K562 (cell line): ENCODE measurements around the gene LRRC57.

Source experiments
- CBX5 ChIP-seq: IDR thresholded peaks from 2 replicates; pipeline ENCODE4 v1.6.1; 2014; ENCODE audit warnings: low read depth, borderline replicate concordance
- KLF6 ChIP-seq: fragments of 250-450 bp; sonication (Bioruptor Pico); IDR thresholded peaks from 2 replicates; pipeline ENCODE4 v1.4.0; 2020; ENCODE audit warnings: mild to moderate bottlenecking, moderate library complexity, borderline replicate concordance
- RAD21 ChIP-seq, 2 experiments: fragments of 250-450 bp in 1 of 2; fragments of 450-650 bp in 1 of 2; sonication (Bioruptor Pico) in 1 of 2; formaldehyde crosslinking in 1 of 2; IDR thresholded peaks in 1 of 2; conservative IDR thresholded peaks in 1 of 2; 2 replicates each; pipeline versions ENCODE4 v1.4.0 to v1.8.0; 2020 to 2022; ENCODE audit warnings: mild to moderate bottlenecking in 2 of 2, moderate library complexity in 1 of 2
- RAD51 ChIP-seq: fragments of 450-650 bp; IDR thresholded peaks from 2 replicates; pipeline ENCODE4 v1.7.1; 2016; ENCODE audit warnings: low read depth, mild to moderate bottlenecking, borderline replicate concordance
- TAF1 ChIP-seq: IDR thresholded peaks from 2 replicates; pipeline ENCODE4 v1.6.1; 2011; ENCODE audit warnings: mild to moderate bottlenecking, low read length, moderate library complexity; ENCODE audit not compliant: insufficient read depth, control insufficient read depth, severe bottlenecking; ENCODE audit errors: extremely low read depth
- ZKSCAN1 ChIP-seq: fragments of 150-350 bp; IDR thresholded peaks from 2 replicates; pipeline ENCODE4 v1.6.1; 2016; ENCODE audit warnings: low read depth, low read length
- ZNF347 ChIP-seq: fragments of 450-650 bp; formaldehyde crosslinking; IDR thresholded peaks from 2 replicates; pipeline ENCODE4 v1.4.0; 2020; ENCODE audit warnings: low read depth, mild to moderate bottlenecking, moderate library complexity
- ZSCAN29 ChIP-seq: fragments of 450-650 bp; IDR thresholded peaks from 2 replicates; pipeline ENCODE4 v1.6.1; 2017
- TF ChIP-seq, protein P1 (sequence below): sonication (generic); formaldehyde crosslinking; IDR thresholded peaks from 2 replicates; pipeline ENCODE4 v1.8.0; 2022; ENCODE audit warnings: mild to moderate bottlenecking, missing genetic modification reagents
- TF ChIP-seq, protein P2 (sequence below), 3 experiments: IDR thresholded peaks in 2 of 3; conservative IDR thresholded peaks in 1 of 3; 2 replicates each; pipeline ENCODE4 v1.5.1; 2011 to 2012; ENCODE audit warnings: low read length in 3 of 3, mild to moderate bottlenecking in 3 of 3, control low read depth in 2 of 3, improper control_type of control experiment in 1 of 3, inconsistent platforms in 1 of 3, low read depth in 1 of 3, mixed read lengths in 1 of 3, moderate library complexity in 1 of 3; ENCODE audit not compliant: insufficient read depth in 2 of 3

DNA sequence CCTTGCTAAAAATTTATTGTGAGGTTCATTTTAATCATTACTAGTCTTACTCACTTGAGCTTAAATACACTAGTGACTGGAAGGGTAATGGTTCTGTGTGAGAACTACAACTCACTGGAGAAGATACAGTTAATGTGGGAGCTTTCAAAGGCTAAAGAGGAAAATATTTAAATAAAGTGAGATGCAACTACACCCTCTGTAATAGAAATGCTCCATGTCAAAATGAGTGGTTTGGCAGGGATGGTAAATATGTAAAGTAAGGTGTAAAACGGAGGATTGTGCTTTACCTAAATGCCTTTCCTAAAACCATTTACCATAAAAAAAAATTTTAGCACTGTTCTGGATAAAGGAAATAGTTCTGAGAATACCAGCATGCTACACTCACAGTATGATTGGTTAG is 15.3 kb downstream of the LRRC57 start:
- no peak for TF ChIP-seq TAF1
- no peak for TF ChIP-seq ZNF347 (CRISPR knock-in tag)
- no peak for TF ChIP-seq CBX5
- TF ChIP-seq, protein P1, sequence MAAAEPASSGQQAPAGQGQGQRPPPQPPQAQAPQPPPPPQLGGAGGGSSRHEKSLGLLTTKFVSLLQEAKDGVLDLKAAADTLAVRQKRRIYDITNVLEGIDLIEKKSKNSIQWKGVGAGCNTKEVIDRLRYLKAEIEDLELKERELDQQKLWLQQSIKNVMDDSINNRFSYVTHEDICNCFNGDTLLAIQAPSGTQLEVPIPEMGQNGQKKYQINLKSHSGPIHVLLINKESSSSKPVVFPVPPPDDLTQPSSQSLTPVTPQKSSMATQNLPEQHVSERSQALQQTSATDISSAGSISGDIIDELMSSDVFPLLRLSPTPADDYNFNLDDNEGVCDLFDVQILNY (CRISPR knock-in tag) = no peak
- no peak for TF ChIP-seq KLF6 (CRISPR knock-in tag)
- no peak for TF ChIP-seq RAD21 (CRISPR knock-in tag; conservative IDR thresholded peaks at IDR 0.05 in 1 of 2, IDR thresholded peaks at IDR 0.05 in 1 of 2)
- TF ChIP-seq, protein P2, sequence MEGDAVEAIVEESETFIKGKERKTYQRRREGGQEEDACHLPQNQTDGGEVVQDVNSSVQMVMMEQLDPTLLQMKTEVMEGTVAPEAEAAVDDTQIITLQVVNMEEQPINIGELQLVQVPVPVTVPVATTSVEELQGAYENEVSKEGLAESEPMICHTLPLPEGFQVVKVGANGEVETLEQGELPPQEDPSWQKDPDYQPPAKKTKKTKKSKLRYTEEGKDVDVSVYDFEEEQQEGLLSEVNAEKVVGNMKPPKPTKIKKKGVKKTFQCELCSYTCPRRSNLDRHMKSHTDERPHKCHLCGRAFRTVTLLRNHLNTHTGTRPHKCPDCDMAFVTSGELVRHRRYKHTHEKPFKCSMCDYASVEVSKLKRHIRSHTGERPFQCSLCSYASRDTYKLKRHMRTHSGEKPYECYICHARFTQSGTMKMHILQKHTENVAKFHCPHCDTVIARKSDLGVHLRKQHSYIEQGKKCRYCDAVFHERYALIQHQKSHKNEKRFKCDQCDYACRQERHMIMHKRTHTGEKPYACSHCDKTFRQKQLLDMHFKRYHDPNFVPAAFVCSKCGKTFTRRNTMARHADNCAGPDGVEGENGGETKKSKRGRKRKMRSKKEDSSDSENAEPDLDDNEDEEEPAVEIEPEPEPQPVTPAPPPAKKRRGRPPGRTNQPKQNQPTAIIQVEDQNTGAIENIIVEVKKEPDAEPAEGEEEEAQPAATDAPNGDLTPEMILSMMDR (IDR thresholded peaks at IDR 0.05 in 2 of 3, conservative IDR thresholded peaks at IDR 0.05 in 1 of 3; ENCODE audit: insufficient read depth in 2 of 3, low read depth in 1 of 3, low read length in 3 of 3) = no peak
- TF ChIP-seq RAD51 = no peak
- TF ChIP-seq ZSCAN29 = no peak
- TF ChIP-seq ZKSCAN1 = no peak
